HL-60 (cell line): ENCODE data around the gene JARID2.

Experiments used
- POLR2AphosphoS5 ChIP-seq: IDR thresholded peaks from 2 replicates; pipeline ENCODE4 v1.6.1; 2012; ENCODE audit warnings: low read depth
- TF ChIP-seq, protein P1 (sequence below): IDR thresholded peaks from one replicate; pipeline ENCODE4 v1.5.1; 2011; ENCODE audit warnings: low read length, control low read depth, inconsistent platforms; ENCODE audit not compliant: insufficient read depth
- TF ChIP-seq, protein P2 (sequence below): IDR thresholded peaks from 2 replicates; pipeline ENCODE4 v1.6.1; 2012; ENCODE audit warnings: low read depth; ENCODE audit not compliant: insufficient replicate concordance

- TF ChIP-seq, protein P1, sequence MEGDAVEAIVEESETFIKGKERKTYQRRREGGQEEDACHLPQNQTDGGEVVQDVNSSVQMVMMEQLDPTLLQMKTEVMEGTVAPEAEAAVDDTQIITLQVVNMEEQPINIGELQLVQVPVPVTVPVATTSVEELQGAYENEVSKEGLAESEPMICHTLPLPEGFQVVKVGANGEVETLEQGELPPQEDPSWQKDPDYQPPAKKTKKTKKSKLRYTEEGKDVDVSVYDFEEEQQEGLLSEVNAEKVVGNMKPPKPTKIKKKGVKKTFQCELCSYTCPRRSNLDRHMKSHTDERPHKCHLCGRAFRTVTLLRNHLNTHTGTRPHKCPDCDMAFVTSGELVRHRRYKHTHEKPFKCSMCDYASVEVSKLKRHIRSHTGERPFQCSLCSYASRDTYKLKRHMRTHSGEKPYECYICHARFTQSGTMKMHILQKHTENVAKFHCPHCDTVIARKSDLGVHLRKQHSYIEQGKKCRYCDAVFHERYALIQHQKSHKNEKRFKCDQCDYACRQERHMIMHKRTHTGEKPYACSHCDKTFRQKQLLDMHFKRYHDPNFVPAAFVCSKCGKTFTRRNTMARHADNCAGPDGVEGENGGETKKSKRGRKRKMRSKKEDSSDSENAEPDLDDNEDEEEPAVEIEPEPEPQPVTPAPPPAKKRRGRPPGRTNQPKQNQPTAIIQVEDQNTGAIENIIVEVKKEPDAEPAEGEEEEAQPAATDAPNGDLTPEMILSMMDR, result no peak
- no peak for TF ChIP-seq POLR2AphosphoS5
- TF ChIP-seq, protein P2, sequence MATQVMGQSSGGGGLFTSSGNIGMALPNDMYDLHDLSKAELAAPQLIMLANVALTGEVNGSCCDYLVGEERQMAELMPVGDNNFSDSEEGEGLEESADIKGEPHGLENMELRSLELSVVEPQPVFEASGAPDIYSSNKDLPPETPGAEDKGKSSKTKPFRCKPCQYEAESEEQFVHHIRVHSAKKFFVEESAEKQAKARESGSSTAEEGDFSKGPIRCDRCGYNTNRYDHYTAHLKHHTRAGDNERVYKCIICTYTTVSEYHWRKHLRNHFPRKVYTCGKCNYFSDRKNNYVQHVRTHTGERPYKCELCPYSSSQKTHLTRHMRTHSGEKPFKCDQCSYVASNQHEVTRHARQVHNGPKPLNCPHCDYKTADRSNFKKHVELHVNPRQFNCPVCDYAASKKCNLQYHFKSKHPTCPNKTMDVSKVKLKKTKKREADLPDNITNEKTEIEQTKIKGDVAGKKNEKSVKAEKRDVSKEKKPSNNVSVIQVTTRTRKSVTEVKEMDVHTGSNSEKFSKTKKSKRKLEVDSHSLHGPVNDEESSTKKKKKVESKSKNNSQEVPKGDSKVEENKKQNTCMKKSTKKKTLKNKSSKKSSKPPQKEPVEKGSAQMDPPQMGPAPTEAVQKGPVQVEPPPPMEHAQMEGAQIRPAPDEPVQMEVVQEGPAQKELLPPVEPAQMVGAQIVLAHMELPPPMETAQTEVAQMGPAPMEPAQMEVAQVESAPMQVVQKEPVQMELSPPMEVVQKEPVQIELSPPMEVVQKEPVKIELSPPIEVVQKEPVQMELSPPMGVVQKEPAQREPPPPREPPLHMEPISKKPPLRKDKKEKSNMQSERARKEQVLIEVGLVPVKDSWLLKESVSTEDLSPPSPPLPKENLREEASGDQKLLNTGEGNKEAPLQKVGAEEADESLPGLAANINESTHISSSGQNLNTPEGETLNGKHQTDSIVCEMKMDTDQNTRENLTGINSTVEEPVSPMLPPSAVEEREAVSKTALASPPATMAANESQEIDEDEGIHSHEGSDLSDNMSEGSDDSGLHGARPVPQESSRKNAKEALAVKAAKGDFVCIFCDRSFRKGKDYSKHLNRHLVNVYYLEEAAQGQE, result no peak
Measured at GRCh38 chr6:15414235-15414612, 168.4 kb downstream of the JARID2 start.
